Measurements from ENCODE around the gene SLC16A8. TPM values are rescaled to one million over a fixed set of nuclear protein-coding genes. Genes with fewer than 3 reads are reported as not detected.

Gene SLC16A8
- total and polyA plus RNA-seq, 9 of the 15 experiments (the other 6 are each of a cell fraction or from before 2014, with no cell fraction given), result not detected

DNA sequence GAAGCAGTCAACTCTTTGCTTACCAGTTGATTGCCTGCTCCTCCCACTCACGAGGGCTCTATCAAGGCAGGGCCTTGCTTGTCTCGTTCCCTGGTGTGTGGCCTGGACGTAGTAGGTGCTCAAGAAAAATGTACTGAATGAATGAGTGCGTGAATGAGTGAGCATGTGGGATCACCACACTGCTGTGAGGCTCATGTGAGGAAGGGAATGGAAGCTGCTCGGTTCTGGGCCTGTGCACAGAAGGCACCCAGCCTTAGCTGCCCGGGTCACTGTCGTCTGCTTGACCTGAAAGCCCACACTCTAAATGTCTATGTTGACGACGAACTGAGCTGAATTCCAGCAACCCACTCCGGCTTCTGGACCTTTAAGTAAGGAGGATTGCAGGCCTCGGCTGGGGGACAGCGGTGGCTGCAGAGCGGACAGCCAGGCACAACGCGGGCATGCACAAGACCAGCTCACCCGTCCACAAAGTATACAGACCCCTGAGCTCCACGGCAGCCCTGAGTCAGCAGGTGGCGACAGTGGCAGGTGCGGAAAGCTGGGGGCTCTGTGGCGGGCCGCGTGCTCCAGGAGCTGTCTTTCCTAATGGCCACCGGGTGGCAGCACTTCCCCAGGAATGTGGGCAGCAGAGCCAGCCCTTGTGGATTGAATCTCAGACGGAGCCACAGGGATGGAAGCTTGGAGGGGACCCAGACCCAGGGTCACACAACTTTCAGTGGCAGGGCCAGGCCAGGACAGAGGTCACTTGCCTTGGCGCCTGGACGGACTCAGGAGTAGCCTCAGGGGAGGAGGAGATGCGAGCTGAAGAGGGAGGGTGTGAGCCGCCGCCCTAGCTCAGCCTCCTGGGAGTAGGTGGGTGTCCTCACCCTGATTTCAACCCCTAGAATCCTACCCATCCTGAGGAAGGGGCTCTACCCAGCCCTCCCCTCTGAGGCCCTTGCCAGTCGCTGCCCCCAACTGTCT is 31.8 kb downstream of the SLC16A8 start (continued):
- TF ChIP-seq ILF3 (IDR thresholded peaks at IDR 0.05; ENCODE audit: borderline replicate concordance), result no peak
- TF ChIP-seq, protein P1, sequence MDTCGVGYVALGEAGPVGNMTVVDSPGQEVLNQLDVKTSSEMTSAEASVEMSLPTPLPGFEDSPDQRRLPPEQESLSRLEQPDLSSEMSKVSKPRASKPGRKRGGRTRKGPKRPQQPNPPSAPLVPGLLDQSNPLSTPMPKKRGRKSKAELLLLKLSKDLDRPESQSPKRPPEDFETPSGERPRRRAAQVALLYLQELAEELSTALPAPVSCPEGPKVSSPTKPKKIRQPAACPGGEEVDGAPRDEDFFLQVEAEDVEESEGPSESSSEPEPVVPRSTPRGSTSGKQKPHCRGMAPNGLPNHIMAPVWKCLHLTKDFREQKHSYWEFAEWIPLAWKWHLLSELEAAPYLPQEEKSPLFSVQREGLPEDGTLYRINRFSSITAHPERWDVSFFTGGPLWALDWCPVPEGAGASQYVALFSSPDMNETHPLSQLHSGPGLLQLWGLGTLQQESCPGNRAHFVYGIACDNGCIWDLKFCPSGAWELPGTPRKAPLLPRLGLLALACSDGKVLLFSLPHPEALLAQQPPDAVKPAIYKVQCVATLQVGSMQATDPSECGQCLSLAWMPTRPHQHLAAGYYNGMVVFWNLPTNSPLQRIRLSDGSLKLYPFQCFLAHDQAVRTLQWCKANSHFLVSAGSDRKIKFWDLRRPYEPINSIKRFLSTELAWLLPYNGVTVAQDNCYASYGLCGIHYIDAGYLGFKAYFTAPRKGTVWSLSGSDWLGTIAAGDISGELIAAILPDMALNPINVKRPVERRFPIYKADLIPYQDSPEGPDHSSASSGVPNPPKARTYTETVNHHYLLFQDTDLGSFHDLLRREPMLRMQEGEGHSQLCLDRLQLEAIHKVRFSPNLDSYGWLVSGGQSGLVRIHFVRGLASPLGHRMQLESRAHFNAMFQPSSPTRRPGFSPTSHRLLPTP (IDR thresholded peaks at IDR 0.05; ENCODE audit: borderline replicate concordance, extremely low read depth, insufficient read length), result no peak
- TF ChIP-seq COPS2 (conservative IDR thresholded peaks at IDR 0.05), result no peak
- no peak for TF ChIP-seq RBBP5 (IDR thresholded peaks at IDR 0.05; ENCODE audit: borderline replicate concordance, insufficient read depth, low read length, poor library complexity, severe bottlenecking)
- TF ChIP-seq RNF2 (IDR thresholded peaks at IDR 0.05), result no peak
- no peak for TF ChIP-seq YY1 (IDR thresholded peaks at IDR 0.05; ENCODE audit: borderline replicate concordance in 1 of 3, control insufficient read depth in 1 of 3, extremely low read depth in 1 of 3, insufficient read depth in 3 of 3, insufficient read length in 1 of 3, insufficient replicate concordance in 2 of 3, low read depth in 1 of 3, low read length in 2 of 3)
- TF ChIP-seq ZNF445 (CRISPR knock-in tag; IDR thresholded peaks at IDR 0.05; ENCODE audit: low read depth), result no peak
- no peak for TF ChIP-seq ZBTB8A (IDR thresholded peaks at IDR 0.05; ENCODE audit: partially characterized antibody)
- TF ChIP-seq, protein P2, sequence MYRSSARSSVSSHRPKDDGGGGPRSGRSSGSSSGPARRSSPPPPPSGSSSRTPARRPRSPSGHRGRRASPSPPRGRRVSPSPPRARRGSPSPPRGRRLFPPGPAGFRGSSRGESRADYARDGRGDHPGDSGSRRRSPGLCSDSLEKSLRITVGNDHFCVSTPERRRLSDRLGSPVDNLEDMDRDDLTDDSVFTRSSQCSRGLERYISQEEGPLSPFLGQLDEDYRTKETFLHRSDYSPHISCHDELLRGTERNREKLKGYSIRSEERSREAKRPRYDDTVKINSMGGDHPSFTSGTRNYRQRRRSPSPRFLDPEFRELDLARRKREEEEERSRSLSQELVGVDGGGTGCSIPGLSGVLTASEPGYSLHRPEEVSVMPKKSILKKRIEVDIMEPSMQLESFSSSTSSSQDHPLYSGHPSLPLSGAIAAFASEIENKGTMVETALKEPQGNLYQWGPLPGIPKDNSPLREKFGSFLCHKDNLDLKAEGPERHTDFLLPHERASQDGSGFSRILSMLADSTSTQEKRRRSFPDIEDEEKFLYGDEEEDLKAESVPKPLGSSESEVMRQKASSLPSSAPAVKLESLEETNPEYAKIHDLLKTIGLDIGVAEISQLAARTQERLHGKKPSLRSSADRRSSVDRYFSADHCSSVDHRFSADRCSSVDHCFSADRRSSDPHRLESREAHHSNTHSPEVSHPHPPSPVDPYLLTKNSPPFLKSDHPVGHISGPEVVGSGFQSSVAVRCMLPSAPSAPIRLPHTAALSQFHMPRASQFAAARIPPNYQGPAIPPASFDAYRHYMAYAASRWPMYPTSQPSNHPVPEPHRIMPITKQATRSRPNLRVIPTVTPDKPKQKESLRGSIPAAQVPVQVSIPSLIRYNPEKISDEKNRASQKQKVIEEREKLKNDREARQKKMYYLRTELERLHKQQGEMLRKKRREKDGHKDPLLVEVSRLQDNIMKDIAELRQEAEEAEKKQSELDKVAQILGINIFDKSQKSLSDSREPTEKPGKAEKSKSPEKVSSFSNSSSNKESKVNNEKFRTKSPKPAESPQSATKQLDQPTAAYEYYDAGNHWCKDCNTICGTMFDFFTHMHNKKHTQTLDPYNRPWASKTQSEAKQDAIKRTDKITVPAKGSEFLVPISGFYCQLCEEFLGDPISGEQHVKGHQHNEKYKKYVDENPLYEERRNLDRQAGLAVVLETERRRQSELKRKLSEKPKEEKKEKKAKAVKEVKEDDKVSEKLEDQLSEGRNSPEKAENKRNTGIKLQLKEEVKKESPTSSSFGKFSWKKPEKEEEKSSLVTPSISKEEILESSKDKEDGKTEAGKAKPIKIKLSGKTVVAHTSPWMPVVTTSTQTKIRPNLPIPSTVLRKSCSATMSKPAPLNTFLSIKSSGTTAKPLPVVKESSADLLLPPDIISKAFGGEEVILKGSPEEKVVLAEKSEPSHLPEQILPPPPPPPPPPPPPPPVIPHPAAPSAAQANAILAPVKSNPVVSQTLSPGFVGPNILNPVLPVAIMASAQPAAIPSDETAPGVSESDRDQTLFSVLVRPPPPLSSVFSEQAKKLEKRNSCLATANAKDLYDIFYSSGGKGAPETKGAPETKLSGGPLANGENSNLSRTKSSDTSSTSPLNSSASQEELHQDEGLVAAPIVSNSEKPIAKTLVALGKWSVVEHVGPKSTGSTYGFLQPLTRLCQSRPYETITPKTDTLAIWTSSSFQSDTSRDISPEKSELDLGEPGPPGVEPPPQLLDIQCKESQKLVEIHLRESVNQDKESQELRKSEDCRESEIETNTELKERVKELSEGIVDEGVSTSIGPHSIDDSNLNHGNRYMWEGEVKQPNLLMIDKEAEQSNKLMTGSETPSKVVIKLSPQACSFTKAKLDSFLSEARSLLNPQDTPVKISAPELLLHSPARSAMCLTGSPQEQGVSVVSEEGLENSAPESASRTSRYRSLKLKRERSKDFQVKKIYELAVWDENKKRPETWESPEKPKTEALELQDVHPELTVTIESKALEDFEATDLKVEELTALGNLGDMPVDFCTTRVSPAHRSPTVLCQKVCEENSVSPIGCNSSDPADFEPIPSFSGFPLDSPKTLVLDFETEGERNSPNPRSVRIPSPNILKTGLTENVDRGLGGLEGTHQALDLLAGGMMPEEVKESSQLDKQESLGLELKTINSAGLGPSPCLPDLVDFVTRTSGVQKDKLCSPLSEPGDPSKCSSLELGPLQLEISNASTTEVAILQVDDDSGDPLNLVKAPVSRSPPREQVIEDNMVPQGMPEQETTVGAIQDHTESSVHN (IDR thresholded peaks at IDR 0.05; ENCODE audit: borderline replicate concordance in 1 of 2, low read depth in 1 of 2), result no peak
- no peak for TF ChIP-seq EP300 (IDR thresholded peaks at IDR 0.05; ENCODE audit: low read length)
- no peak for TF ChIP-seq POU5F1 (IDR thresholded peaks at IDR 0.05; ENCODE audit: borderline replicate concordance, low read depth, low read length, partially characterized antibody)
- TF ChIP-seq ZNF785 (CRISPR knock-in tag; IDR thresholded peaks at IDR 0.05), result no peak
